Mucosa of rectum (tissue), 2 donors: ENCODE results near the gene ARHGAP45.

Experiments
- H3K27ac ChIP-seq, 2 donors: one replicate each; pipeline ENCODE4 v1.7.0; 2013; ENCODE audit warnings: inconsistent platforms in 2 of 2, low read depth in 2 of 2, low read length in 2 of 2
- H3K27me3 ChIP-seq, 2 donors: one replicate each; pipeline ENCODE4 v1.7.0; 2013; ENCODE audit warnings: low read length in 2 of 2; ENCODE audit not compliant: control insufficient read depth in 2 of 2, insufficient read depth in 2 of 2
- H3K36me3 ChIP-seq, 2 donors: one replicate each; pipeline ENCODE4 v1.7.0; 2013; ENCODE audit warnings: low read length in 2 of 2; ENCODE audit not compliant: control insufficient read depth in 2 of 2, insufficient read depth in 2 of 2
- H3K4me1 ChIP-seq, 2 donors: one replicate each; pipeline ENCODE4 v1.7.0; 2013; ENCODE audit warnings: low read length in 2 of 2, mild to moderate bottlenecking in 1 of 2; ENCODE audit not compliant: control insufficient read depth in 2 of 2, insufficient read depth in 2 of 2
- H3K4me3 ChIP-seq, 2 donors: one replicate each; pipeline ENCODE4 v1.7.0; 2013; ENCODE audit warnings: low read length in 2 of 2
- H3K9ac ChIP-seq, 2 donors: one replicate each; pipeline ENCODE4 v1.7.0; 2013; ENCODE audit warnings: low read length in 2 of 2, low read depth in 1 of 2, mild to moderate bottlenecking in 1 of 2
- H3K9me3 ChIP-seq, 2 donors: one replicate each; pipeline ENCODE4 v1.7.0; 2013; ENCODE audit warnings: low read length in 2 of 2; ENCODE audit not compliant: control insufficient read depth in 2 of 2
- donor health status: healthy.
- donor health status: Normal muscosa, but diverticular disease.

Gene ARHGAP45

DNA sequence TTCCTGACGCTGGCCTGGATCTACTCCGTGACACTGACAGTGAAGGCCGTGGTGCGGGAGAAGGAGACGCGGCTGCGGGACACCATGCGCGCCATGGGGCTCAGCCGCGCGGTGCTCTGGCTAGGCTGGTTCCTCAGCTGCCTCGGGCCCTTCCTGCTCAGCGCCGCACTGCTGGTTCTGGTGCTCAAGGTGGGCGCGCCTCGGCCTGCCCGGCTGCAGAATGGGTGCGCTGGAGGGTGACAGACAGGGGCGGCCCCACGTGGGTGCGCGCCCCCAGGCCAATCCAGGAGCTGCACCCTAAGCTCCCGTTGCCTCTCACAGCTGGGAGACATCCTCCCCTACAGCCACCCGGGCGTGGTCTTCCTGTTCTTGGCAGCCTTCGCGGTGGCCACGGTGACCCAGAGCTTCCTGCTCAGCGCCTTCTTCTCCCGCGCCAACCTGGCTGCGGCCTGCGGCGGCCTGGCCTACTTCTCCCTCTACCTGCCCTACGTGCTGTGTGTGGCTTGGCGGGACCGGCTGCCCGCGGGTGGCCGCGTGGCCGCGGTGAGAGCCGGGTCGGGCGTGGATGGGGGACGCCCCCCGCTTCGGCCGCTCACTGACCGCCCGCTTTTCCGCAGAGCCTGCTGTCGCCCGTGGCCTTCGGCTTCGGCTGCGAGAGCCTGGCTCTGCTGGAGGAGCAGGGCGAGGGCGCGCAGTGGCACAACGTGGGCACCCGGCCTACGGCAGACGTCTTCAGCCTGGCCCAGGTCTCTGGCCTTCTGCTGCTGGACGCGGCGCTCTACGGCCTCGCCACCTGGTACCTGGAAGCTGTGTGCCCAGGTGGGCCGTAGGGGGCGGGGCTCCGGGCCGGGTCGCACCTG lies 19.9 kb upstream of the ARHGAP45 start:
- Histone ChIP-seq H3K9ac (no peak overlapping the region), H3K36me3 (no peaks in the 10 kb centered on the region), H3K27ac (peak overlapping the region; percentile 55 to 74), H3K4me1 (peaks cover 10 to 11% of the 10 kb centered on the region in 2 donors), H3K27me3 (no peaks in the 10 kb centered on the region), H3K9me3 (no peaks in the 10 kb centered on the region), H3K4me3 (no peak overlapping the region)

DNA sequence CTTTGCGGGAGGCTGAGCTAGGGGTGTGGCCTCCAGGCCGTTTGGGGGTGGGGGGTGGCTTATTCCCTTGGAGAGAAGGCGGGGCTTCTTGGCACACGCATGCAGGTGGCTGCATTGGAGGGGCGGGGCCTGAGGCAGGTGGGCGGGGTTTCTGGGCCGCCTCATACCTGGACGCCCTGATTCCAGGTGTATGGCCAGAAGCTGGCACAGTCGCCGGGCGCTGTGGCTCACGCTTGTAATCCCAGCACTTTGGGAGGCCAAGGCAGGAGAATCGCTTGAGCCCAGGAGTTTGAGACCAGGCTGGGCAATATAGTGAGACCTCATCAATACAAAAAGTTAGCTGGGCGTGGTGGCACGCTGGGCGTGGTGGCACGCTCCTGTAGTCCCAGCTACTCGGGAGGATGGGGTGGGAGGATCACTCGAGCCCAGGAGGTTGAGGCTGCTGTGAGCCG lies 19.2 kb upstream of the ARHGAP45 start:
- Histone ChIP-seq H3K4me3 (no peak overlapping the region), H3K9ac (no peak overlapping the region), H3K27me3 (no peaks in the 10 kb centered on the region), H3K36me3 (no peaks in the 10 kb centered on the region), H3K9me3 (no peaks in the 10 kb centered on the region), H3K4me1 (peaks cover 5 to 6% of the 10 kb centered on the region in 2 donors), H3K27ac (peak overlapping the region; percentile 55 to 74)

DNA sequence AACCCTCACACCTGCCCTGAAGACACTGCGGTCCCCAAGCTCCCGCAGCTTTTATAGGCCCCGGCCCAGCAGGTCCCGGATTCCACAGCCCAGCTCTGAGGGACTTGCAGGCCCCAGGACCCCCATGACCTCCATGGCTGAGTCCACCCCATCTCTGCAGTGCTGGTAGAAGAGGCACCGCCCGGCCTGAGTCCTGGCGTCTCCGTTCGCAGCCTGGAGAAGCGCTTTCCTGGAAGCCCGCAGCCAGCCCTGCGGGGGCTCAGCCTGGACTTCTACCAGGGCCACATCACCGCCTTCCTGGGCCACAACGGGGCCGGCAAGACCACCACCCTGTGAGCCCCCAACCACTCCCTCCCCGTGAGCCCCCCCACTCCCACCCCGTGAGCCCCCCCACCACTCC lies 17.9 kb upstream of the ARHGAP45 start:
- no peaks in the 10 kb centered on the region for H3K9me3 ChIP-seq
- H3K4me3 ChIP-seq, result no peak overlapping the region
- no peak overlapping the region for H3K27ac ChIP-seq
- no peaks in the 10 kb centered on the region for H3K36me3 ChIP-seq
- H3K4me1 ChIP-seq, result peaks cover 0 to 2% of the 10 kb centered on the region in 2 donors
- no peaks in the 10 kb centered on the region for H3K27me3 ChIP-seq
- no peak overlapping the region for H3K9ac ChIP-seq

DNA sequence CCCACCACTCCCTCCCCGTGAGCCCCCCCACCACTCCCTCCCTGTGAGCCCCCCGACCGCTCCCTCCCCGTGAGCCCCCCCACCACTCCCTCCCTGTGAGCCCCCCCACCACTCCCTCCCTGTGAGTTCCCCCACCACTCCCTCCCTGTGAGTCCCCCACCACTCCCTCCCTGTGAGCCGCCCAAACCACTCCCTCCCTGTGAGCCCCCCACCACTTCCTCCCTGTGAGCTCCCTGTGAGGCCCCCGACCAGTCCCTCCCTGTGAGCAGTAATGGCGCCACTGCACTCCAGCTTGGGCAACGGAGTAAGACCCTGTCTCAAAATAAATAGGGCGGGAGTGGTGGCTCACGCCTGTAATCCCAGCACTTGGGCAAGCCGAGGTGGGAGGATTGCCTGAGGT lies 17.2 kb upstream of the ARHGAP45 start:
- Histone ChIP-seq H3K36me3 (no peaks in the 10 kb centered on the region), H3K4me3 (no peak overlapping the region), H3K4me1 (peaks cover 0 to 2% of the 10 kb centered on the region in 2 donors), H3K27ac (no peak overlapping the region), H3K9ac (no peak overlapping the region), H3K9me3 (no peaks in the 10 kb centered on the region), H3K27me3 (no peaks in the 10 kb centered on the region)

DNA sequence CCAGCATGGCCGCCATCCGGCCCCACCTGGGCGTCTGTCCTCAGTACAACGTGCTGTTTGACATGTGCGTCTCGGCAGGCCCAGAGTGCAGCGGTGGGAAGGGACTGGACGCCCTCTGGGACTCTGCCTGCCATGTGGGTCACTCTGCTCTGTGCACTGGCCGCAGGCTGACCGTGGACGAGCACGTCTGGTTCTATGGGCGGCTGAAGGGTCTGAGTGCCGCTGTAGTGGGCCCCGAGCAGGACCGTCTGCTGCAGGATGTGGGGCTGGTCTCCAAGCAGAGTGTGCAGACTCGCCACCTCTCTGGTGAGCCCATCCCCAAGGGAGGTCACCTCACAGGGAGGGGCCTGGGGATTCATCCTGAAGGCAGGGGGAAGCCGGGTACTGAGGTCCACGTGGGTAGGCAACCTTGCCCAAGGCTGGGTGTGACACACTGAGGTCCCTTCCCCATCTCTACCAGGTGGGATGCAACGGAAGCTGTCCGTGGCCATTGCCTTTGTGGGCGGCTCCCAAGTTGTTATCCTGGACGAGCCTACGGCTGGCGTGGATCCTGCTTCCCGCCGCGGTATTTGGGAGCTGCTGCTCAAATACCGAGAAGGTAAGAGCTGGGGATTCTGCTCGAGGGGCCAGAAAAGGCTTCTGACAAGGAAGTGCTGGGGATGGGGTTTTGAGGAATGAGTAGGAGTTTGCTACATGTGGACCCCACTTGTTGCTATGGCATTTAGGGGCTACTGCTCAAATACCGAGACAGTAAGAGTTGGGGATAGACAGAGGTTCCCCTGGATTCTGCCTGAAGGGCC lies 15.8 kb upstream of the ARHGAP45 start:
- no peaks in the 10 kb centered on the region for H3K9me3 ChIP-seq
- peaks cover 0 to under 1% of the 10 kb centered on the region in 2 donors for H3K36me3 ChIP-seq
- no peaks in the 10 kb centered on the region for H3K27me3 ChIP-seq
- peaks cover 0 to 2% of the 10 kb centered on the region in 2 donors for H3K4me1 ChIP-seq
- H3K27ac ChIP-seq, result no peak overlapping the region
- H3K9ac ChIP-seq, result no peak overlapping the region
- no peak overlapping the region for H3K4me3 ChIP-seq

DNA sequence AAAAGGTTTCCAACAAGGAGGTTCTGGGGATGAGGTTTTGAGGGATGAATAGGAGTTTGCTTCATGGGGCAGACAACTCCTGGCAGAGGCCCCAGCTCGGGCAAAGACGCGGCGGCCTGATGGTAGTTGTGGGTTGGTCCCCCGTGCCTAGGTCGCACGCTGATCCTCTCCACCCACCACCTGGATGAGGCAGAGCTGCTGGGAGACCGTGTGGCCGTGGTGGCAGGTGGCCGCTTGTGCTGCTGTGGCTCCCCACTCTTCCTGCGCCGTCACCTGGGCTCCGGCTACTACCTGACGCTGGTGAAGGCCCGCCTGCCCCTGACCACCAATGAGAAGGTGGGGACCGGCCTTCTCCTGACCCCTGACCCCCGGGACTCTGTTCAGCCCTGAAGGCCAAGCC lies 15.2 kb upstream of the ARHGAP45 start:
- H3K4me1 ChIP-seq, result peaks cover 0 to 2% of the 10 kb centered on the region in 2 donors
- peaks cover 0 to 4% of the 10 kb centered on the region in 2 donors for H3K36me3 ChIP-seq
- H3K27me3 ChIP-seq, result no peaks in the 10 kb centered on the region
- no peaks in the 10 kb centered on the region for H3K9me3 ChIP-seq
- no peak overlapping the region for H3K9ac ChIP-seq
- no peak overlapping the region for H3K4me3 ChIP-seq
- no peak overlapping the region for H3K27ac ChIP-seq

DNA sequence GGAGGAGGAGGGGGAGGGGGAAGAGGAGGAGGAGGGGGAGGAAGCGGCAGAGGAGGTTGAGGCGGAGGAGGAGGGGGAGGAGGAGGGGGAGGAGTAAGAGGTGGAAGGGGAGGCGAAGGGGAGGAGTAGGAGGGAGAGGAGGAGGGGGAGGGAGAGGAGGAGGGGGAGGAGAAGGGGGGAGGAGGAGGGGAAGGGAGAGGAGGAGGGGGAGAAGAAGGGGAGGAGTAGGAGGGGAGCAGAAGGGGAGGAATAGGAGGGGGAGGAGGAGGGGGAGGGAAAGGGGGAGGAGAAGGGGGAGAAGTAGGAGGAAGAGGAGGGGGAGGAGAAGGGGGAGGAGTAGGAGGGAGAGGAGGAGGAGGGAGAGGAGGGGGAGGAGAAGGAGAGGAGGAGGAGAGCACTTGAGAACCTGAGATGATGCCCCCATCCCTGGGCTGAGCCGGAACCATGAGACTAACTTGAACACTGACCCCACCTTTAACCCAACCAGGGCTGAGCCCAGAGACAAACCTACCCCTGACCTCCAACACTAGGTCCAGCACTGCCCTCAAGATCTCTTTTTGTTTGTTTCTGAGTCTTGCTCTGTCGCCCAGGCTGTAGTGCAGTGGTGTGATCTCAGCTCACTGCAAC lies 14.5 kb upstream of the ARHGAP45 start:
- H3K9ac ChIP-seq, result no peak overlapping the region
- H3K36me3 ChIP-seq, result peaks cover 0 to 4% of the 10 kb centered on the region in 2 donors
- H3K4me1 ChIP-seq, result peaks cover 0 to 2% of the 10 kb centered on the region in 2 donors
- H3K4me3 ChIP-seq, result no peak overlapping the region
- no peaks in the 10 kb centered on the region for H3K9me3 ChIP-seq
- no peak overlapping the region for H3K27ac ChIP-seq
- H3K27me3 ChIP-seq, result no peaks in the 10 kb centered on the region

DNA sequence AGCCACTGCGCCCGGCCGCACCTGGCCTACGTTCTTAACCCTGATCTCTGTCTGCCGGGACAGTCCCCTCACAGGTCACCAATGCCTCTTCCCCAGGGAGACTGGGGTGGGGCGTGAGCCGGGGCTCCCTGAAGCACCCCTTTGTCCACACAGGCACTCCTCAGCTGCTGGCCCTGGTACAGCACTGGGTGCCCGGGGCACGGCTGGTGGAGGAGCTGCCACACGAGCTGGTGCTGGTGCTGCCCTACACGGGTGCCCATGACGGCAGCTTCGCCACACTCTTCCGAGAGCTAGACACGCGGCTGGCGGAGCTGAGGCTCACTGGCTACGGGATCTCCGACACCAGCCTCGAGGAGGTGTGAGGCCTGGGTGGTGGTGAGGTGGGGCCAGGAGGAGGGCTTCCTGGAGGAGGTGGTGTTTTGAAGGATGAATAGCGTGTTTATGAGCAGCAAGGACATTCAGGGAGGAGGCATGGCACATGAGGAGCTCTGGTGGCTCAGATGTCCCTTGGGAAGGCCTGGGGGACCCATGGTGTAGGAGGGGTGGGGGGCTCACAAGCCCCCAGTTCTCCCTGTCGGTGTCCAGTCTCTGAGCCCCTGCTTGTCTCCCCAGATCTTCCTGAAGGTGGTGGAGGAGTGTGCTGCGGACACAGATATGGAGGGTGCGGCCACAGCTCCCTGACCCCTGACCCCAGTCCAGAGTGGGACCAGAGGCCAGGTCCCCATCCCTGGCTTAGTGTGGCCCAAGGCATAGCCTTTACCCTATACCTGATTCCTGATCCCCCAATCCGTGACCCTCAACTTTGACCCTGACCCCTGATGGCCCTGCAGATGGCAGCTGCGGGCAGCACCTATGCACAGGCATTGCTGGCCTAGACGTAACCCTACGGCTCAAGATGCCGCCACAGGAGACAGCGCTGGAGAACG lies 13.5 kb upstream of the ARHGAP45 start:
- Histone ChIP-seq H3K9me3 (no peaks in the 10 kb centered on the region), H3K27ac (no peak overlapping the region), H3K4me1 (no peaks in the 10 kb centered on the region), H3K4me3 (no peak overlapping the region), H3K27me3 (no peaks in the 10 kb centered on the region), H3K36me3 (peaks cover 0 to 4% of the 10 kb centered on the region in 2 donors), H3K9ac (no peak overlapping the region)
